Measurements from ENCODE around the gene COL24A1.
A peak's percentile ranks its signal among the peaks of the same experiment; 100 is the strongest.

COL24A1 gene

DNA sequence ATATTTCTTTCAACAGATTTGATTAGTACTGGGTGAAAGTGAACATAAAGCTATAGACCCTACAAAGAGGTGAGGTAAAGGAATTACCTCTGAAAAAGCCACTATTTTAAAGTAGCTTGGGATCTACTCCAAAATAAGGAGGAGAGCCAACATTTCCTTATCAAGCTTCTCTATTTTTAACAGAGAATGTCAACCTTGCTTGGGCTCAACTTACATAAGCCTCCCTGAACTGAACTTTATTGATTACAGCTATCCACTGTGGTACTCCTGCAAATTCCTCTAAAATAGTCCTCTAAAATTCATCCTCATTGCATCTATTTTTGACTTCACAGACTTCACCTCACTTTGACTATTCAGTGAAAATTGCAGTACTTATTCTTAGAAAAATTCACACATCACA, 458.7 kb downstream of the COL24A1 start:
- Histone ChIP-seq H3K27me3 (ENCODE audit: insufficient read depth, low read depth) (no peaks in the 10 kb centered on the region), H3K4me1 (ENCODE audit: low read depth, poor library complexity, severe bottlenecking) (peaks cover under 1% of the 10 kb centered on the region), H3K9ac (no peak overlapping the region), H3K4me3 (IDR thresholded peaks at IDR 0.05; ENCODE audit: insufficient read depth, low read depth, low read length) (no peak overlapping the region), H4K20me1 (ENCODE audit: insufficient read depth) (no peaks in the 10 kb centered on the region), H3K4me2 (no peak overlapping the region), H3K36me3 (ENCODE audit: insufficient read depth) (no peaks in the 10 kb centered on the region), H3K27ac (no peak overlapping the region), H2AFZ (ENCODE audit: low read depth) (no peak overlapping the region), H3K79me2 (ENCODE audit: insufficient read depth, low read depth) (no peaks in the 10 kb centered on the region; the same call in 1 of the 2 replicates)
- TF ChIP-seq, protein P1, sequence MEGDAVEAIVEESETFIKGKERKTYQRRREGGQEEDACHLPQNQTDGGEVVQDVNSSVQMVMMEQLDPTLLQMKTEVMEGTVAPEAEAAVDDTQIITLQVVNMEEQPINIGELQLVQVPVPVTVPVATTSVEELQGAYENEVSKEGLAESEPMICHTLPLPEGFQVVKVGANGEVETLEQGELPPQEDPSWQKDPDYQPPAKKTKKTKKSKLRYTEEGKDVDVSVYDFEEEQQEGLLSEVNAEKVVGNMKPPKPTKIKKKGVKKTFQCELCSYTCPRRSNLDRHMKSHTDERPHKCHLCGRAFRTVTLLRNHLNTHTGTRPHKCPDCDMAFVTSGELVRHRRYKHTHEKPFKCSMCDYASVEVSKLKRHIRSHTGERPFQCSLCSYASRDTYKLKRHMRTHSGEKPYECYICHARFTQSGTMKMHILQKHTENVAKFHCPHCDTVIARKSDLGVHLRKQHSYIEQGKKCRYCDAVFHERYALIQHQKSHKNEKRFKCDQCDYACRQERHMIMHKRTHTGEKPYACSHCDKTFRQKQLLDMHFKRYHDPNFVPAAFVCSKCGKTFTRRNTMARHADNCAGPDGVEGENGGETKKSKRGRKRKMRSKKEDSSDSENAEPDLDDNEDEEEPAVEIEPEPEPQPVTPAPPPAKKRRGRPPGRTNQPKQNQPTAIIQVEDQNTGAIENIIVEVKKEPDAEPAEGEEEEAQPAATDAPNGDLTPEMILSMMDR (conservative IDR thresholded peaks at IDR 0.05; ENCODE audit: low read depth, low read length): no peak

DNA sequence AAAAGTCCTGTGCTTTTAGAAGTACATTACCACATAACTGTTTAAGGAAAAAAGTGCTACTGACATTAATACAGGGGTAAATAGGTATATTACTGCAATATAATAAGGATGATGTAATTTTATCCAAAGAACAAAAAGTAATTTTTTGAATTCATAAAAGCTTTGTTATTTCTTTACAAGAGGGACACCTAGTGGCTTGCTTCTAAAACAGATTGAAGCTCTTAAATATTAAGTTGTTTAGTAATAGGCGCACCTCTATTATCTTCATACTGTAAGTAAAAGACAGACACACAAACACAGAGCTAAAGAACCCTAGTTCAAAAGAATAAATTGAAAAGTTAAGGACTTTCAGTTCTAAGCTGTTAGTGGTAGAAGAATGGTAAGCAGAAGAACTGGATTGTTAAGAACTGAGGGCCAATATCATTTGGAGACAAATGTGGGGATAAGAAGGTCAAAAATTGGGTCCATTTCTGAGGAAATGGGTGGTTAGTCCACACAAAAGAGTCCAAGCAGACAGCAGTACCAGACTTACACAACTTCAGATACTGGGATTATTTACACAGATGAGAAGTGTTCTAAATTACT, 463.8 kb downstream of the COL24A1 start:
- H2AFZ ChIP-seq (ENCODE audit: low read depth): no peak overlapping the region
- H3K79me2 ChIP-seq (ENCODE audit: insufficient read depth, low read depth): no peaks in the 10 kb centered on the region
- H3K27me3 ChIP-seq (ENCODE audit: insufficient read depth, low read depth): no peaks in the 10 kb centered on the region
- H3K4me3 ChIP-seq (IDR thresholded peaks at IDR 0.05; ENCODE audit: insufficient read depth, low read depth, low read length): no peak overlapping the region
- TF ChIP-seq, protein P1 (conservative IDR thresholded peaks at IDR 0.05; ENCODE audit: low read depth, low read length): peak; percentile 34; the same call in 1 of the 2 replicates
- H3K36me3 ChIP-seq (ENCODE audit: insufficient read depth): no peaks in the 10 kb centered on the region
- no peak overlapping the region for H3K27ac ChIP-seq
- no peak overlapping the region for H3K4me2 ChIP-seq
- H4K20me1 ChIP-seq (ENCODE audit: insufficient read depth): no peaks in the 10 kb centered on the region
- H3K4me1 ChIP-seq (ENCODE audit: low read depth, poor library complexity, severe bottlenecking): no peaks in the 10 kb centered on the region
- no peak overlapping the region for H3K9ac ChIP-seq

DNA sequence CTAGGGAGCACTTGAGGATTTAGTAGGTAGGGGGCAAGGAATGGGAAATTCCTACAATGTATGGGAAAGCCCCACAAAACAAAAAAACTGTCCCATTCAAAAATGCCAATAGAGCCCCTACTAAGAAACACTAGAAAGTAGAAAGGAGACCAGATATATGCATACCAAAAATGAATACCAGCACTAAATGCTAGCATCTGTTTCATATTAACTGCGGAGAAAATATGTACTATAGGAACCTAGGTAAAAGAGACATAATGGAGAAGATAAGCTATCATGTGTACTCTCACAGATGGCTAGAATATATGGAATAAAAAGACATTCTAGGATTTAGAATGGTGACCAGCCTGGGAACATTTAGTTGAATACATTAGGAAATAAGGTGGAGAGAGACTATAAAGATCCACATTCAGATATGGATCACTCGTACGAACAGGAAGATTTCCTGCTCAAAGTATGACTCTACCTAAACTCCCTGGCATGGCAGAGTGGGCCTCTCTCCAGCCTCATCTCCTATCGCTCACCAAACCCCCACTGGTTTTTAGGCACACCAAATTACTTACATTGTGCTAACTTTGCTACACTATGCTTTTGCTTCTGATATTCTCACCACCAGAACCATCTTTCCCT, 466.7 kb downstream of the COL24A1 start:
- Histone ChIP-seq H4K20me1 (ENCODE audit: insufficient read depth) (no peaks in the 10 kb centered on the region), H3K4me2 (no peak overlapping the region), H3K36me3 (ENCODE audit: insufficient read depth) (no peaks in the 10 kb centered on the region), H3K79me2 (ENCODE audit: insufficient read depth, low read depth) (no peaks in the 10 kb centered on the region), H2AFZ (ENCODE audit: low read depth) (no peak overlapping the region), H3K27me3 (ENCODE audit: insufficient read depth, low read depth) (no peaks in the 10 kb centered on the region), H3K4me3 (IDR thresholded peaks at IDR 0.05; ENCODE audit: insufficient read depth, low read depth, low read length) (no peak overlapping the region), H3K4me1 (ENCODE audit: low read depth, poor library complexity, severe bottlenecking) (no peaks in the 10 kb centered on the region), H3K27ac (no peak overlapping the region), H3K9ac (no peak overlapping the region)
- TF ChIP-seq, protein P1 (conservative IDR thresholded peaks at IDR 0.05; ENCODE audit: low read depth, low read length): no peak

DNA sequence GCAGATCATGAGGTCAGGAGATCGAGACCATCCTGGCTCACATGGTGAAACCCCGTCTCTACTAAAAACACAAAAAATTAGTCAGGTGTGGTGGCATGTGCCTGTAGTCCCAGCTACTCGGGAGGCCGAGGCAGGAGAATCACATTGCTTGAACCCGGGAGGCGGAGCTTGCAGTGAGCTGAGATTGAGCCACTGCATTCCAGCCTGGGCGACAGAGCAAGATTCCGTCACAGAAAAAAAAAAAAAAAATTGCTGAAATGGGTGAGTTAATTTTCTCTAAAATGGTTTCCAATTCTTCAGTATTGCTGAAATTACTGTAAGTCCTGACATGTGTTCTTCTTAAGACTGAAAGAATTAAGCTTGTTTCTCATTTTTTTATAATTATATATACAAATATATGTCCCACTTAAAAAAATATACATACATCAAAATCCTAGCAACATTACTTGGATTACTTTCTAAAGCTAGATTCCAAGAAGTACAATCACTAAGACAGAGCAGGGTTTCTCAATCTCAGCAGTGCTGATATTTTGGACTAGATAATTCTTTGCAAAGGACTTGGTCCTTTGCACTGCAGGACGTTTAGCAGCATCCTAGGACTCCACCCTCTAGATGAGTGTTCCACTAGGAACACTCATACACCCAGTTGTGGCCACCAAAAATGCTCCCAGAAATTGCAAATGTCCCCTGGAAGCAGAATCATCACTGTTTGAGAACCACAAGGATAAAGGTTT, 473.1 kb downstream of the COL24A1 start:
- TF ChIP-seq, protein P1 (conservative IDR thresholded peaks at IDR 0.05; ENCODE audit: low read depth, low read length): no peak
- Histone ChIP-seq H3K27ac (no peak overlapping the region), H3K79me2 (ENCODE audit: insufficient read depth, low read depth) (no peaks in the 10 kb centered on the region; the same call in 1 of the 2 replicates), H3K4me1 (ENCODE audit: low read depth, poor library complexity, severe bottlenecking) (no peaks in the 10 kb centered on the region), H3K9ac (no peak overlapping the region), H3K36me3 (ENCODE audit: insufficient read depth) (no peaks in the 10 kb centered on the region), H3K4me3 (IDR thresholded peaks at IDR 0.05; ENCODE audit: insufficient read depth, low read depth, low read length) (no peak overlapping the region), H3K4me2 (no peak overlapping the region), H4K20me1 (ENCODE audit: insufficient read depth) (no peaks in the 10 kb centered on the region), H2AFZ (ENCODE audit: low read depth) (no peak overlapping the region), H3K27me3 (ENCODE audit: insufficient read depth, low read depth) (no peaks in the 10 kb centered on the region)
